ENCODE results near the gene ENPP1.

ENPP1 gene

DNA sequence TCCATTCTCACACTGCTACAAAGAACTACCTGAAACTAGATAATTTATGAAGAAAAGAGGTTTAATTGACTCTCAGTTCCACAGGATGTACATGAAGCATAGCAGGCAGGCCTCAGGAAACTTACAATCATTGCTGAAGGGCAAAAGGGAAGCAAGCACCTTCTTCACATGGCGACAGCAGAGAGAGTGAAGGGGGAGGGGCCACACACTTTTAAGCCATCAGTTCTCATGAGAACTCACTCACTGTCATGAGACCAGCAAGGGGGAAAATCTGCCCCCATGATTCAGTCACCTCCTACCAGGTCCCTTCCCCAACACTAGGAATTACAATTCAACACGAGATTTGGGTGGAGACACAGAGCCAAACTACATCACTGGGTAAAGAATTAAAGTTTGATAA lies 12.5 kb upstream of the ENPP1 start:
- DNase-seq (ENCODE audit: low read depth): no peak
- H3K4me3 ChIP-seq (ENCODE audit: low read length): no peak overlapping the region
- TF ChIP-seq, protein P1, sequence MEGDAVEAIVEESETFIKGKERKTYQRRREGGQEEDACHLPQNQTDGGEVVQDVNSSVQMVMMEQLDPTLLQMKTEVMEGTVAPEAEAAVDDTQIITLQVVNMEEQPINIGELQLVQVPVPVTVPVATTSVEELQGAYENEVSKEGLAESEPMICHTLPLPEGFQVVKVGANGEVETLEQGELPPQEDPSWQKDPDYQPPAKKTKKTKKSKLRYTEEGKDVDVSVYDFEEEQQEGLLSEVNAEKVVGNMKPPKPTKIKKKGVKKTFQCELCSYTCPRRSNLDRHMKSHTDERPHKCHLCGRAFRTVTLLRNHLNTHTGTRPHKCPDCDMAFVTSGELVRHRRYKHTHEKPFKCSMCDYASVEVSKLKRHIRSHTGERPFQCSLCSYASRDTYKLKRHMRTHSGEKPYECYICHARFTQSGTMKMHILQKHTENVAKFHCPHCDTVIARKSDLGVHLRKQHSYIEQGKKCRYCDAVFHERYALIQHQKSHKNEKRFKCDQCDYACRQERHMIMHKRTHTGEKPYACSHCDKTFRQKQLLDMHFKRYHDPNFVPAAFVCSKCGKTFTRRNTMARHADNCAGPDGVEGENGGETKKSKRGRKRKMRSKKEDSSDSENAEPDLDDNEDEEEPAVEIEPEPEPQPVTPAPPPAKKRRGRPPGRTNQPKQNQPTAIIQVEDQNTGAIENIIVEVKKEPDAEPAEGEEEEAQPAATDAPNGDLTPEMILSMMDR (conservative IDR thresholded peaks at IDR 0.05; ENCODE audit: low read length): no peak

DNA sequence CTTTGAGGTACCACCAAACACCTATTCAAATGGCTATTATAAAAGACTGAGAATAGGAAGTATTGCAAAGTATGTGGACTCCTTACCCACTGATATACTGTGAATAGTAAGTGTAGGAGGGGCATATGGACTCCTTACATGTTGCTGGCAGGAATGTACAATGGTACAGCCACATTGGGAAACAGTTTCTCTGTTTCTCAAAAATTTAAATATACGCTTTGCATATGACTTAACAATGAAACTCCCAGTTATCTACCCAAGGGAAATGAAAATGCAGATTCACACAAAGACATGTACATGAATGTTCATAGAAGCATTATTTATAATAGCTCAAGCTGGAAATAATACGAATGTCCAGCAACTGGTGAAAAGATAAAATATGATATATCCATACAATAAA lies 5.5 kb upstream of the ENPP1 start:
- no peak overlapping the region for H3K4me3 ChIP-seq (ENCODE audit: low read length)
- DNase-seq (ENCODE audit: low read depth): no peak
- TF ChIP-seq, protein P1 (conservative IDR thresholded peaks at IDR 0.05; ENCODE audit: low read length): no peak

DNA sequence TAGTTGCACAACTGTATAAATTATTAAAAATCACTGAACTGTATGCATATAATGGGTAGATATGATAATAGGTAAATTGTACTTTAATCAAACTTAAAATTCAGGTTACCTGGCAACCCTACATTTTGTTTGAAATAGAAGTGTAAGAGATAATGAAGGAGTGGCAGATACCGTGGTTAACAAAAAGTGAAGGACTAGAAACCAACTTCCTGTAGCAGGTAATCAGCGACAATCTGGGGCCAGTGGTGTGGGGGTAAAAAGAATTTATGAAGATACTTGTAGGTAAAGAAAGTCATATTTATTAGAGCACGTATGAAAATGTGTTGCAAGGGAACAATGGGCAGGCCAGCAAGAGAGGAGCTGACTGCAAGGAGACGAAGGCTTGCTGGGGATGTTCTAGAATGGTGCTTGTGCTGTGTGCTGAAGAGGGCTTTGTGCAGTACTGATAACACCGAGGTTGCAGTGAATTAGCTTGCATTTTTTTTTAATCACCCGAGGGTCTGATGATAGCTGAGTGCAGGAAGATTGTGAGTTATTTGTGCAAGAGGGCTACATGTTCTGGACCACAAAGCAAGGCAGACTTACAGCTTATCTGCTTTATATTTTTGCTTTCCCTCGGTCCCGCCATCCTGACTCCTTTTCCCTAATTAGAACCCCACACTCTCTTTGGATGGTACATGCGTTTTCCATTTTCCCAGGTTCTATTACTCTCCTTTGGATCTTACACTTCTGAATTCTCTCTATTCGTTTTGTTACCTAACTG lies 4.6 kb upstream of the ENPP1 start:
- H3K4me3 ChIP-seq (ENCODE audit: low read length): no peak overlapping the region

DNA sequence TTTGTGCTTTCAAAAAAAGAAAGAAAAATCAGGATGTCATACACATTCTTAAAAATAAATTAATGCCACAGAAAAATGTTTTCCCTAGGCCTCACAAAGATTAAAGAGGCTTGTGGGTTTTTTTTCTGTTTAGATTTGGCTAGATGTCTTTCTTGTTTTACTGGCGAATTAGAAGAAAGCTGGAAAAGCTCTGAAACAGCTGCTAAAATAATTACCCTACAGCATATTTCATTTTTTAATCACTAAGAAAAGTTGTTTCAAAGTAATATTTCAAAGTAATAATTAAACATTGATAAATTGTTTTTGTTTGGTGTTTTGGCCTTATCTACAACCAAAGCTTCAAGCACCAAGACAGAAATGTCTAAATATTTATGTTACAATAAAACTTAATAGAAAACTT lies 3.7 kb upstream of the ENPP1 start:
- DNase-seq (ENCODE audit: low read depth): no peak
- TF ChIP-seq, protein P1 (conservative IDR thresholded peaks at IDR 0.05; ENCODE audit: low read length): no peak
- H3K4me3 ChIP-seq (ENCODE audit: low read length): no peak overlapping the region

More for the DNA sequence above, 4.6 kb upstream of the ENPP1 start:
- TF ChIP-seq, protein P1 (conservative IDR thresholded peaks at IDR 0.05; ENCODE audit: low read length): no peak
- DNase-seq (ENCODE audit: low read depth): no peak

DNA sequence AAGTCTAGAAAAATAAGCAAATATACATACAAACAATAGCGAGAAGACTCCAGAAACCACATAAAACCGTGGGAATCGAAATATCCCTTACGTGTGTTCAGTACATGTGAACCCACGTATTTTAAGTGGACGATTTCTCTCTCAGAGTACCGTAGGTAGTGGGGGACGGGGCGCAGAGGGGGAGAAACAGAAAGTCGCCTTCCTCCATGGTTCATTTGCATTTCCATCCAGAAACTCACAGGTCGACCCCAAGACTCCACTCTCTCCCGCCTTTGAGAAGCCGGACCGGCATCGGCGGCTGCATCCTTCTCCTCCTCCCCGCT lies 538 bp upstream of the ENPP1 start:
- H3K4me3 ChIP-seq (ENCODE audit: low read length): peak overlapping the region; percentile 72
- no peak for DNase-seq (ENCODE audit: low read depth)
- TF ChIP-seq, protein P1 (conservative IDR thresholded peaks at IDR 0.05; ENCODE audit: low read length): no peak

DNA sequence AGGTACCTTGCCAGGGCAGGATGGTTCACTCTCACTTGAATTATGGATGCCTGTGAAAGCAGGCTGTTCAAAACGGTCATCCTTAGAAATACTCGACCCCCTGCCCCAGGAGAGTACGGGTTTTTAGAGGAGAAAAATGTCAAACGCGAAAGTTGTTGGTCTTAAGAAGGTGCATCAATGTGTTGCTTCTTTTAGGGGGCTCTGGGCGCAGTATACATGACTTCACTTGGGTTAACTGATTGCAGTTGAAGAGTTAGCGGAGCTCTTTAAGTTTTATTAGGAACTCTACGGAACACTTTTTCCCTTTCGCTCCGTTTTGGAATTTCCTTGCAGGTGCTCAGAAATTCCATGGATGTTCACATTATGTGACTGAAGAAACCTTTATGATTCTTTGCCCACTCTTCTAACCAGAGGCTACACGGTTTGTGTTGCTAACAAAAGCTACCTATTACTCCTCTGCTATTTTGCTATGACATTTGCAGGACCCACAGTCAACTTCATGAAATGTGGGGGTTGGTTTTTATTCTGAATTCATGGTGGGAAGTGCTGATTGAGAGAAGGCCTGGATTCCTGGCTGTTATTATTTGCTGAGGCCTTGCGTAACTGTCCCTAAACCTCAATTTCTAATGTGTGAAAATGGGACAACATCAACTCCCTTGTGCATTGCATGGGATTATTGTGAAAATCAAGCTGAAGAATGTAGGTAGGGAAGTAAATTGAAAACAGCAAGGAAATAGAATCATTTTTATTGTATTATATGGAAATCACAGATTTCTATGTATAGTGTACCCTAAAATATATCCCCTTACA lies 845 bp downstream of the ENPP1 start:
- DNase-seq (ENCODE audit: low read depth): no peak
- TF ChIP-seq, protein P1 (conservative IDR thresholded peaks at IDR 0.05; ENCODE audit: low read length): no peak
- H3K4me3 ChIP-seq (ENCODE audit: low read length): peak overlapping the region; percentile 72

DNA sequence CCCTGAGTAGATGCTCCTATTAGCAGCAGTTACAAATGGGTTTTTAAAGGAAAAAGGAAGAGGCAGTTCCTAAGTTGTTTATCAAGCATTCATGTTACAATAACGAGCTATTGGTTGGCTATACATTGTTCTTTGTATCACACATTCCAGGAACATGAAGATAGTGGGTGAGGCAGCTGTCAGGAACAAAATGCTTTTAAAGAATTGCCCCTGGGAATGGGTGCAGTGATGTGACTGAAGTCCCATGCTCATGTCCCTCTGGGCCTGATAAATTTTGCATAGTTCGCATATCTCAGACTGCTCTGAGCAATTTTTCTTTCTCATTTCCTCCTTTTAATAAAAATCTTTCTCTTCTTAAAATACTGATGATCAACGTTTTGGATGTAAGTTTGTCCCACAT lies 3.7 kb downstream of the ENPP1 start:
- H3K4me3 ChIP-seq (ENCODE audit: low read length): no peak overlapping the region
- DNase-seq (ENCODE audit: low read depth): no peak
- TF ChIP-seq, protein P1 (conservative IDR thresholded peaks at IDR 0.05; ENCODE audit: low read length): no peak
